ENCODE results near the gene KLHL3.

DNA sequence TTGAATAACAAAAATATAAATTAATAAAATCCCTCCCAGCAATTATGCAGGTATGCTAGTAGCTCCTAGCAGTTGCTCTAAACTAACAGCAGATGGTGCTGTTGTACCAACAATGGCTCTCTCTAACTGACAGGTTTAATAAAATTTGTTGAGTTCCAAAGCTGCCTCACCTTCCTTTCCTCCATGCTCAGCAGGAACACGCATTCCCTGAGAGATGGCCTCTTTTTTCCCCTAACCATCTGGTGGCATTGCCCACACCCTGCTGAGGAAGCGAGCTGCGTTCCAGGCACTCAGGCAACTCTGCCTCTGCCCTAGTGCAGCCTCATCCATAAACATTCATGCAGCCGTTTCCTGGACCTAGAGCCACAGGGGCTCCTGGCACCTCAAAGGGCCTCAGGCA lies 106.2 kb downstream of the KLHL3 start:
- TF ChIP-seq, protein P1, sequence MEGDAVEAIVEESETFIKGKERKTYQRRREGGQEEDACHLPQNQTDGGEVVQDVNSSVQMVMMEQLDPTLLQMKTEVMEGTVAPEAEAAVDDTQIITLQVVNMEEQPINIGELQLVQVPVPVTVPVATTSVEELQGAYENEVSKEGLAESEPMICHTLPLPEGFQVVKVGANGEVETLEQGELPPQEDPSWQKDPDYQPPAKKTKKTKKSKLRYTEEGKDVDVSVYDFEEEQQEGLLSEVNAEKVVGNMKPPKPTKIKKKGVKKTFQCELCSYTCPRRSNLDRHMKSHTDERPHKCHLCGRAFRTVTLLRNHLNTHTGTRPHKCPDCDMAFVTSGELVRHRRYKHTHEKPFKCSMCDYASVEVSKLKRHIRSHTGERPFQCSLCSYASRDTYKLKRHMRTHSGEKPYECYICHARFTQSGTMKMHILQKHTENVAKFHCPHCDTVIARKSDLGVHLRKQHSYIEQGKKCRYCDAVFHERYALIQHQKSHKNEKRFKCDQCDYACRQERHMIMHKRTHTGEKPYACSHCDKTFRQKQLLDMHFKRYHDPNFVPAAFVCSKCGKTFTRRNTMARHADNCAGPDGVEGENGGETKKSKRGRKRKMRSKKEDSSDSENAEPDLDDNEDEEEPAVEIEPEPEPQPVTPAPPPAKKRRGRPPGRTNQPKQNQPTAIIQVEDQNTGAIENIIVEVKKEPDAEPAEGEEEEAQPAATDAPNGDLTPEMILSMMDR (conservative IDR thresholded peaks at IDR 0.05; ENCODE audit: low read depth in 2 of 2), result peak; percentile 81 to 97
- no peak for TF ChIP-seq EZH2 (IDR thresholded peaks at IDR 0.05; ENCODE audit: low read depth, unreplicated experiment)
- no peak for TF ChIP-seq EZH2phosphoT487 (IDR thresholded peaks at IDR 0.05; ENCODE audit: unreplicated experiment)
- TF ChIP-seq CREB1 (CRISPR knock-in tag; IDR thresholded peaks at IDR 0.05; ENCODE audit: low read depth), result no peak
- TF ChIP-seq, protein P2, sequence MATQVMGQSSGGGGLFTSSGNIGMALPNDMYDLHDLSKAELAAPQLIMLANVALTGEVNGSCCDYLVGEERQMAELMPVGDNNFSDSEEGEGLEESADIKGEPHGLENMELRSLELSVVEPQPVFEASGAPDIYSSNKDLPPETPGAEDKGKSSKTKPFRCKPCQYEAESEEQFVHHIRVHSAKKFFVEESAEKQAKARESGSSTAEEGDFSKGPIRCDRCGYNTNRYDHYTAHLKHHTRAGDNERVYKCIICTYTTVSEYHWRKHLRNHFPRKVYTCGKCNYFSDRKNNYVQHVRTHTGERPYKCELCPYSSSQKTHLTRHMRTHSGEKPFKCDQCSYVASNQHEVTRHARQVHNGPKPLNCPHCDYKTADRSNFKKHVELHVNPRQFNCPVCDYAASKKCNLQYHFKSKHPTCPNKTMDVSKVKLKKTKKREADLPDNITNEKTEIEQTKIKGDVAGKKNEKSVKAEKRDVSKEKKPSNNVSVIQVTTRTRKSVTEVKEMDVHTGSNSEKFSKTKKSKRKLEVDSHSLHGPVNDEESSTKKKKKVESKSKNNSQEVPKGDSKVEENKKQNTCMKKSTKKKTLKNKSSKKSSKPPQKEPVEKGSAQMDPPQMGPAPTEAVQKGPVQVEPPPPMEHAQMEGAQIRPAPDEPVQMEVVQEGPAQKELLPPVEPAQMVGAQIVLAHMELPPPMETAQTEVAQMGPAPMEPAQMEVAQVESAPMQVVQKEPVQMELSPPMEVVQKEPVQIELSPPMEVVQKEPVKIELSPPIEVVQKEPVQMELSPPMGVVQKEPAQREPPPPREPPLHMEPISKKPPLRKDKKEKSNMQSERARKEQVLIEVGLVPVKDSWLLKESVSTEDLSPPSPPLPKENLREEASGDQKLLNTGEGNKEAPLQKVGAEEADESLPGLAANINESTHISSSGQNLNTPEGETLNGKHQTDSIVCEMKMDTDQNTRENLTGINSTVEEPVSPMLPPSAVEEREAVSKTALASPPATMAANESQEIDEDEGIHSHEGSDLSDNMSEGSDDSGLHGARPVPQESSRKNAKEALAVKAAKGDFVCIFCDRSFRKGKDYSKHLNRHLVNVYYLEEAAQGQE (IDR thresholded peaks at IDR 0.05; ENCODE audit: unreplicated experiment), result no peak
- TF ChIP-seq POLR2AphosphoS5 (IDR thresholded peaks at IDR 0.05; ENCODE audit: low read depth), result no peak
- no peak for TF ChIP-seq NANOG (IDR thresholded peaks at IDR 0.05; ENCODE audit: borderline replicate concordance)
- TF ChIP-seq JUNB (IDR thresholded peaks at IDR 0.05; ENCODE audit: unreplicated experiment), result no peak
- TF ChIP-seq ETS1 (IDR thresholded peaks at IDR 0.05), result no peak
- TF ChIP-seq ZNF114 (CRISPR knock-in tag; IDR thresholded peaks at IDR 0.05), result no peak
- TF ChIP-seq, protein P3, sequence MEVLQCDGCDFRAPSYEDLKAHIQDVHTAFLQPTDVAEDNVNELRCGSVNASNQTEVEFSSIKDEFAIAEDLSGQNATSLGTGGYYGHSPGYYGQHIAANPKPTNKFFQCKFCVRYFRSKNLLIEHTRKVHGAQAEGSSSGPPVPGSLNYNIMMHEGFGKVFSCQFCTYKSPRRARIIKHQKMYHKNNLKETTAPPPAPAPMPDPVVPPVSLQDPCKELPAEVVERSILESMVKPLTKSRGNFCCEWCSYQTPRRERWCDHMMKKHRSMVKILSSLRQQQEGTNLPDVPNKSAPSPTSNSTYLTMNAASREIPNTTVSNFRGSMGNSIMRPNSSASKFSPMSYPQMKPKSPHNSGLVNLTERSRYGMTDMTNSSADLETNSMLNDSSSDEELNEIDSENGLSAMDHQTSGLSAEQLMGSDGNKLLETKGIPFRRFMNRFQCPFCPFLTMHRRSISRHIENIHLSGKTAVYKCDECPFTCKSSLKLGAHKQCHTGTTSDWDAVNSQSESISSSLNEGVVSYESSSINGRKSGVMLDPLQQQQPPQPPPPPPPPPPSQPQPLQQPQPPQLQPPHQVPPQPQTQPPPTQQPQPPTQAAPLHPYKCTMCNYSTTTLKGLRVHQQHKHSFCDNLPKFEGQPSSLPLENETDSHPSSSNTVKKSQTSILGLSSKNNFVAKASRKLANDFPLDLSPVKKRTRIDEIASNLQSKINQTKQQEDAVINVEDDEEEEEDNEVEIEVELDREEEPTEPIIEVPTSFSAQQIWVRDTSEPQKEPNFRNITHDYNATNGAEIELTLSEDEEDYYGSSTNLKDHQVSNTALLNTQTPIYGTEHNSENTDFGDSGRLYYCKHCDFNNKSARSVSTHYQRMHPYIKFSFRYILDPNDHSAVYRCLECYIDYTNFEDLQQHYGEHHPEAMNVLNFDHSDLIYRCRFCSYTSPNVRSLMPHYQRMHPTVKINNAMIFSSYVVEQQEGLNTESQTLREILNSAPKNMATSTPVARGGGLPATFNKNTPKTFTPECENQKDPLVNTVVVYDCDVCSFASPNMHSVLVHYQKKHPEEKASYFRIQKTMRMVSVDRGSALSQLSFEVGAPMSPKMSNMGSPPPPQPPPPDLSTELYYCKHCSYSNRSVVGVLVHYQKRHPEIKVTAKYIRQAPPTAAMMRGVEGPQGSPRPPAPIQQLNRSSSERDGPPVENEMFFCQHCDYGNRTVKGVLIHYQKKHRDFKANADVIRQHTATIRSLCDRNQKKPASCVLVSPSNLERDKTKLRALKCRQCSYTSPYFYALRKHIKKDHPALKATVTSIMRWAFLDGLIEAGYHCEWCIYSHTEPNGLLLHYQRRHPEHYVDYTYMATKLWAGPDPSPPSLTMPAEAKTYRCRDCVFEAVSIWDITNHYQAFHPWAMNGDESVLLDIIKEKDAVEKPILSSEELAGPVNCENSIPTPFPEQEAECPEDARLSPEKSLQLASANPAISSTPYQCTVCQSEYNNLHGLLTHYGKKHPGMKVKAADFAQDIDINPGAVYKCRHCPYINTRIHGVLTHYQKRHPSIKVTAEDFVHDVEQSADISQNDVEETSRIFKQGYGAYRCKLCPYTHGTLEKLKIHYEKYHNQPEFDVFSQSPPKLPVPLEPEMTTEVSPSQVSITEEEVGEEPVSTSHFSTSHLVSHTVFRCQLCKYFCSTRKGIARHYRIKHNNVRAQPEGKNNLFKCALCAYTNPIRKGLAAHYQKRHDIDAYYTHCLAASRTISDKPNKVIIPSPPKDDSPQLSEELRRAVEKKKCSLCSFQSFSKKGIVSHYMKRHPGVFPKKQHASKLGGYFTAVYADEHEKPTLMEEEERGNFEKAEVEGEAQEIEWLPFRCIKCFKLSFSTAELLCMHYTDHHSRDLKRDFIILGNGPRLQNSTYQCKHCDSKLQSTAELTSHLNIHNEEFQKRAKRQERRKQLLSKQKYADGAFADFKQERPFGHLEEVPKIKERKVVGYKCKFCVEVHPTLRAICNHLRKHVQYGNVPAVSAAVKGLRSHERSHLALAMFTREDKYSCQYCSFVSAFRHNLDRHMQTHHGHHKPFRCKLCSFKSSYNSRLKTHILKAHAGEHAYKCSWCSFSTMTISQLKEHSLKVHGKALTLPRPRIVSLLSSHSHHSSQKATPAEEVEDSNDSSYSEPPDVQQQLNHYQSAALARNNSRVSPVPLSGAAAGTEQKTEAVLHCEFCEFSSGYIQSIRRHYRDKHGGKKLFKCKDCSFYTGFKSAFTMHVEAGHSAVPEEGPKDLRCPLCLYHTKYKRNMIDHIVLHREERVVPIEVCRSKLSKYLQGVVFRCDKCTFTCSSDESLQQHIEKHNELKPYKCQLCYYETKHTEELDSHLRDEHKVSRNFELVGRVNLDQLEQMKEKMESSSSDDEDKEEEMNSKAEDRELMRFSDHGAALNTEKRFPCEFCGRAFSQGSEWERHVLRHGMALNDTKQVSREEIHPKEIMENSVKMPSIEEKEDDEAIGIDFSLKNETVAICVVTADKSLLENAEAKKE (CRISPR knock-in tag; IDR thresholded peaks at IDR 0.05), result no peak

All from GM23338 (cell line).